ENCODE measurements around the gene PTCH1. TPM values are rescaled to one million over a fixed set of nuclear protein-coding genes. Genes with fewer than 3 reads are reported as not detected.

Gene PTCH1
- total RNA-seq, 1 experiment from 2014 or later: 6.6 TPM

DNA sequence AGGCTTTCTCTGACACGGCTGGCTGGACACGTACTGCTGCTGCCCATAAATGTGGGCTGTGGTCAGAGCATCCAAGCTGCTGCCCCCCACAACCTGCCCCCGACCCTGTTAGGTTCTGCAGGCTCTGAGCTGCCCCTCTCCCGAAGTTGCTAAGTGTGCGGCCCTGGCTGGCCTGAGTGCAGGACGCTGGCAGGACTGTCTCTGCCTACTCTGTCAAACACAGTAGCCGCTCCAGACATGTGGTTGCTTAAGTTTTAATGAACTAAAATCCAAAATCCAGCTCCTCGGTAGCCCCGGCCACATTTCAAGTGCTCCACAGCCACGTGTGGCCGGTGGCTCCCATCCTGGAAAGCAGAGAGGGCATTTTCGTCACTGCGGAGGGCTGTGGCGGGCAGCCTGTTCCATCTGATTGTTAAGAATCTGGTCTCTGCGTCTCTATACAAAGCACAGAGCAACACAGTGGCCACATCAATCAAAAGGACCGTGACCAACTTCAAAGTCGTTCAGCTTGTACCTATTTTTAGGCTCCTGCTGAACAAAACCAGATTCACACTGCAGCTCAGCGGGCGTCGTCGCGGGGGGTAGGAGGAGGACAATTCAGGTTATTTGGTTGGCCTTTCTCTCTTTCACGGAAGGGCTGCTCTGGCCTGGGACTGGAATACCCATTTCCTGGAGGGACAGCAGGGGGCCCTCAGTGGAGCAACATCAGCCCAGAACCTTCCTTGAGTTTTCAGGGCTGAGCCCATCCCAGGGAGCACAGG is 68.9 kb downstream of the PTCH1 start:
- Histone ChIP-seq H3K27ac (ENCODE audit: low read length) (no peak overlapping the region), H3K27me3 (ENCODE audit: control insufficient read depth, insufficient read depth, low read length) (no peaks in the 10 kb centered on the region), H3K4me1 (ENCODE audit: control insufficient read depth, insufficient read depth, low read length) (no peaks in the 10 kb centered on the region), H3K9me3 (ENCODE audit: control insufficient read depth, insufficient read depth, low read depth, low read length) (no peaks in the 10 kb centered on the region), H3K4me3 (ENCODE audit: low read depth in 2 of 2, low read length in 2 of 2) (no peak overlapping the region), H3K36me3 (ENCODE audit: control insufficient read depth, insufficient read depth, low read length) (no peaks in the 10 kb centered on the region)
- no TSS peak for BruUV-seq (replicated peaks)
- intact Hi-C loops (cut with micrococcal nuclease; ENCODE audit: unreplicated experiment) (no loop called here), in situ Hi-C loops (cut with HindIII; ENCODE audit: low pct_unique_long_range_greater_than_20kb, low sequenced_read_pairs) (no loop called here)
- ChIA-PET CTCF (interaction anchor here (0.7 kb wide), 2 partner anchors 71 to 791 kb away, joined by 5 to 7 read pairs; no protein-coding TSS in a partner anchor), POLR2A (no interaction called here)
- TF ChIP-seq, protein P1, sequence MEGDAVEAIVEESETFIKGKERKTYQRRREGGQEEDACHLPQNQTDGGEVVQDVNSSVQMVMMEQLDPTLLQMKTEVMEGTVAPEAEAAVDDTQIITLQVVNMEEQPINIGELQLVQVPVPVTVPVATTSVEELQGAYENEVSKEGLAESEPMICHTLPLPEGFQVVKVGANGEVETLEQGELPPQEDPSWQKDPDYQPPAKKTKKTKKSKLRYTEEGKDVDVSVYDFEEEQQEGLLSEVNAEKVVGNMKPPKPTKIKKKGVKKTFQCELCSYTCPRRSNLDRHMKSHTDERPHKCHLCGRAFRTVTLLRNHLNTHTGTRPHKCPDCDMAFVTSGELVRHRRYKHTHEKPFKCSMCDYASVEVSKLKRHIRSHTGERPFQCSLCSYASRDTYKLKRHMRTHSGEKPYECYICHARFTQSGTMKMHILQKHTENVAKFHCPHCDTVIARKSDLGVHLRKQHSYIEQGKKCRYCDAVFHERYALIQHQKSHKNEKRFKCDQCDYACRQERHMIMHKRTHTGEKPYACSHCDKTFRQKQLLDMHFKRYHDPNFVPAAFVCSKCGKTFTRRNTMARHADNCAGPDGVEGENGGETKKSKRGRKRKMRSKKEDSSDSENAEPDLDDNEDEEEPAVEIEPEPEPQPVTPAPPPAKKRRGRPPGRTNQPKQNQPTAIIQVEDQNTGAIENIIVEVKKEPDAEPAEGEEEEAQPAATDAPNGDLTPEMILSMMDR (IDR thresholded peaks at IDR 0.05): no peak
- TF ChIP-seq SIN3A (IDR thresholded peaks at IDR 0.05; ENCODE audit: borderline replicate concordance, insufficient read depth, low read depth, low read length): no peak
- TF ChIP-seq, protein P2, sequence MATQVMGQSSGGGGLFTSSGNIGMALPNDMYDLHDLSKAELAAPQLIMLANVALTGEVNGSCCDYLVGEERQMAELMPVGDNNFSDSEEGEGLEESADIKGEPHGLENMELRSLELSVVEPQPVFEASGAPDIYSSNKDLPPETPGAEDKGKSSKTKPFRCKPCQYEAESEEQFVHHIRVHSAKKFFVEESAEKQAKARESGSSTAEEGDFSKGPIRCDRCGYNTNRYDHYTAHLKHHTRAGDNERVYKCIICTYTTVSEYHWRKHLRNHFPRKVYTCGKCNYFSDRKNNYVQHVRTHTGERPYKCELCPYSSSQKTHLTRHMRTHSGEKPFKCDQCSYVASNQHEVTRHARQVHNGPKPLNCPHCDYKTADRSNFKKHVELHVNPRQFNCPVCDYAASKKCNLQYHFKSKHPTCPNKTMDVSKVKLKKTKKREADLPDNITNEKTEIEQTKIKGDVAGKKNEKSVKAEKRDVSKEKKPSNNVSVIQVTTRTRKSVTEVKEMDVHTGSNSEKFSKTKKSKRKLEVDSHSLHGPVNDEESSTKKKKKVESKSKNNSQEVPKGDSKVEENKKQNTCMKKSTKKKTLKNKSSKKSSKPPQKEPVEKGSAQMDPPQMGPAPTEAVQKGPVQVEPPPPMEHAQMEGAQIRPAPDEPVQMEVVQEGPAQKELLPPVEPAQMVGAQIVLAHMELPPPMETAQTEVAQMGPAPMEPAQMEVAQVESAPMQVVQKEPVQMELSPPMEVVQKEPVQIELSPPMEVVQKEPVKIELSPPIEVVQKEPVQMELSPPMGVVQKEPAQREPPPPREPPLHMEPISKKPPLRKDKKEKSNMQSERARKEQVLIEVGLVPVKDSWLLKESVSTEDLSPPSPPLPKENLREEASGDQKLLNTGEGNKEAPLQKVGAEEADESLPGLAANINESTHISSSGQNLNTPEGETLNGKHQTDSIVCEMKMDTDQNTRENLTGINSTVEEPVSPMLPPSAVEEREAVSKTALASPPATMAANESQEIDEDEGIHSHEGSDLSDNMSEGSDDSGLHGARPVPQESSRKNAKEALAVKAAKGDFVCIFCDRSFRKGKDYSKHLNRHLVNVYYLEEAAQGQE (IDR thresholded peaks at IDR 0.05; ENCODE audit: insufficient read depth in 1 of 2, low read depth in 2 of 2, low read length in 1 of 2): no peak
- TF ChIP-seq TCF7L2 (IDR thresholded peaks at IDR 0.05; ENCODE audit: low read depth, low read length): no peak
- ATAC-seq (no peak), DNase-seq (ENCODE audit: low read depth, low spot score) (no peak)

DNA sequence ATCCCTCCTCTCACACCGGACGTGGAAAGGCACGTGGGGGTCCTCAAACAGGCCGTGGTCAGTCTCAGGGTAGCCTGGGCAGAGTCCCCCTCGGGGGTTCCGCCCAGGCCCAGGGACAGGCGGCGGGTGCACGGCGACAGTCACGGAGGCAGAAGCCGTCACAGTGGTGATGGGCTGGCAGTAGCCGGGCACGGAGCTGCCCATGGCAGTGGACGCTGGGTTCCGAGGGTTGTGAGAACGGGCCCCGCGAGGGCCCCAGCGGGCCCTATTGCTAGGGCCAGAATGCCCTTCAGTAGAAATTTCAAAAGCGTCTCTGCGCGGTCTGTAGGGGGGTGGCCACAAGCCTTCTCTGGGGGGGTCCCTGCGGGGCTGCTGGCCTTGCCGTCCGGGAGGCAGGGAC is 69.8 kb downstream of the PTCH1 start:
- H3K36me3 ChIP-seq (ENCODE audit: control insufficient read depth, insufficient read depth, low read length): no peaks in the 10 kb centered on the region
- ChIA-PET CTCF (no interaction called here), POLR2A (no interaction called here)
- TF ChIP-seq, protein P2 (IDR thresholded peaks at IDR 0.05; ENCODE audit: insufficient read depth in 1 of 2, low read depth in 2 of 2, low read length in 1 of 2): no peak
- no peak for TF ChIP-seq POLR2AphosphoS5 (IDR thresholded peaks at IDR 0.05; ENCODE audit: low read depth, low read length)
- no peak for TF ChIP-seq SIN3A (IDR thresholded peaks at IDR 0.05; ENCODE audit: borderline replicate concordance, insufficient read depth, low read depth, low read length)
- TF ChIP-seq, protein P1 (IDR thresholded peaks at IDR 0.05): no peak
- TF ChIP-seq TCF7L2 (IDR thresholded peaks at IDR 0.05; ENCODE audit: low read depth, low read length): no peak
- H3K4me3 ChIP-seq (ENCODE audit: low read depth in 2 of 2, low read length in 2 of 2): no peak overlapping the region
- ATAC-seq (no peak), DNase-seq (ENCODE audit: low read depth, low spot score) (no peak)
- in situ Hi-C loops (cut with HindIII; ENCODE audit: low pct_unique_long_range_greater_than_20kb, low sequenced_read_pairs): no loop called here
- H3K4me1 ChIP-seq (ENCODE audit: control insufficient read depth, insufficient read depth, low read length): no peaks in the 10 kb centered on the region
- H3K9me3 ChIP-seq (ENCODE audit: control insufficient read depth, insufficient read depth, low read depth, low read length): no peaks in the 10 kb centered on the region
- no TSS peak for BruUV-seq (replicated peaks)
- H3K27me3 ChIP-seq (ENCODE audit: control insufficient read depth, insufficient read depth, low read length): no peaks in the 10 kb centered on the region
- intact Hi-C loops (cut with micrococcal nuclease; ENCODE audit: unreplicated experiment): no loop called here
- no peak overlapping the region for H3K27ac ChIP-seq (ENCODE audit: low read length)

All from Panc1 (cell line).